Measurements from ENCODE around the gene VWC2.
"Not testable (repeated sequence)": the region's sequence is repeated elsewhere in the genome, so short reads cannot be mapped to it uniquely, and the experiment has no call there.

VWC2 gene

GRCh38 chr7:49851614-49851934, 78.1 kb downstream of the VWC2 start:
- DNase-seq (ENCODE audit: low read depth) = not testable (repeated sequence)

DNA sequence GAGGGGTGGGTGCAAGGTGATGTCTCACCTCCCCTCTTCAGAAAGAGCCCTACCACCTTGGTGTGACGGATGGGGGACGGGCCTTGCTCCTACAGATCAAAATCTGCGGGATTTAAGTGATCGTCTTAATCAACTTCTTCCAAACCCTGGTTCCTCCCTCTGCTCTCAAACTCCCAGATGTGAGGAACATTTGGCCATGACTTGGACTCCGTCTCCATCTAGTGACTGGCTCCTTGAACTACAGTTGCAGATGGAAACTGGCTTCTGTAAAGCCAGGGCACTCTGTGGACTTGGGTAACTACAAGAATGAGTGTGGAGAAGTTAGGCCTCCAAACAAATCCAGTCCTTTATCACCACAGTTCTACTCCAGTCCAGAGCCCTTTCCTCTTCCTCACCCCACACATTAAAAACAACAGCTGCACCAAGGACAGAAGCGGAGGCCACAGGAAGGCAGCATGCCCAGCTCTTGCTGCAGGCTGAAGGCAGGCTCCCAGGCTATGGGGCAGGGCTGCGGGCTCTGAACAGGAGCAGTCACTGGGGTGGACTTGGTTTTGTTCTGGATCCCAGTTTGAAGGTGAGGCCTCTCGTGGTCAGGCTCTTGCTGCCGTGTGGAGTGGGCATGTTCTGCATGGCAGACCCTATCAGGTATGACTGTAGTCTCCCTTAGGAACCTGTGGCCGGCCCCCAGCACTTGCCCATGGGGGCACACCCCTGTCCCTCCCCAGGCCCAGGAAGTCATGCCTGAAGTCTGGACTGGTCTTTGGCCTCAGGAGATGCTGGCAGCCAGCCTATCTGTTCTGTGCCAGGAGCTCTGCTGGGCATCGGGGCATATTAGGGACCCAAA, 79.4 kb downstream of the VWC2 start:
- peak; percentile 15 for DNase-seq (ENCODE audit: low read depth)

GRCh38 chr7:49855281-49855980, 82.0 kb downstream of the VWC2 start:
- no peak for DNase-seq (ENCODE audit: low read depth)

DNA sequence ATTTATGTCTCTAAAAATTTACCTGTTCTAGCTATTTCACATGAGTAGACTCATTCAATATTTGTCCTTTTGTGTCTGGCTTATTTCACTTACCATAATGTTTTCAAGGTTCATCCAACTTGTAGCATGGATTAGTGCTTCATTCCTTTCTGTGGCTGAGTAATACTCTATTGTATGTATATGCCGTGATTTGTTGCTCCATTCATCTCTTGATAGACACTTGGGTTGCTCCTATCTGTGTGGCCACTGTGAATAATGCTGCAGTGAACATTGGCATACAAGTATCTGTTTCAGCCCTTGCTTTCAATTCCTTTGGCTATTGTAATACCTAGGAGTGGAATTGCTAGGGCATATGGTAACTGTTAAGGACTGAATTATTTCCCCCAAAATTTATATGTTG, 86.9 kb downstream of the VWC2 start:
- no peak for DNase-seq (ENCODE audit: low read depth)

GRCh38 chr7:49866076-49866735, 92.8 kb downstream of the VWC2 start:
- DNase-seq (ENCODE audit: low read depth) = no peak

DNA sequence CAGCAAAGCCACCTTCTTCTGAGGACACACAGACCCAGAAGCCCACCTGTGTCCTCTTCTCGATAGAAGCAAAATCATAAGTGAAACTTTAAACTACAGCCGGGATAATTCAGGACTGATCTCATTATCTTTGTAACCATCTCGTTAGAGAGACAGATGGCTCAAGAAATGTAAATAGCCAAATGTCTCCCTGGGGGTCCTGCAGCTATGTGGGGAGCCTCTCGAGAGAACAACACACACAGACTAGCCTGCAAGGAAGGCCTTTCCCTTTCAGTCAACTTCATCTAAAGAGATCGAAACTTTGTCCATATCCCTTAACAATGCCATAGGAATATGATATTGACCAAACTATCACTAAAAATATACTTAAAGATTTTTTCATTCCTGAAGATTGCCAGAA, 93.5 kb downstream of the VWC2 start:
- DNase-seq (ENCODE audit: low read depth) = no peak

DNA sequence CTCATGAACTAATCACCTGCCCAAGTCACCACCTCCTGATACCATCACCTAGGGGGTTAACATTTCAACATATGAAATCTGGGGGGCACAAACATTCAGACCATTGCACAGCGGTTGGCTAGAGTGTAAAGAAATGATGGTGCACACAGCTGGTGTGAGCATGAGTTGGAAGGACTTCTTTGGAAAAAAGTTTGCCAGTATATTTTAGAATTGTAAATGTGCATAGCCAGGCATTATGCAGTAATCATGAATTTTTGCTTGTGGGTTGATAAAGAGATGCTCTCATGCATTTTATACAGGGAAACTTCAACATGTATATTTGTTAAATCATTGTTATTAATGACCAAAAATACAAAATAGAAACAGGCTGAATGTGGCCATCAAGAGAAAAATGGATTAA, 100.0 kb downstream of the VWC2 start:
- no peak for DNase-seq (ENCODE audit: low read depth)

DNA sequence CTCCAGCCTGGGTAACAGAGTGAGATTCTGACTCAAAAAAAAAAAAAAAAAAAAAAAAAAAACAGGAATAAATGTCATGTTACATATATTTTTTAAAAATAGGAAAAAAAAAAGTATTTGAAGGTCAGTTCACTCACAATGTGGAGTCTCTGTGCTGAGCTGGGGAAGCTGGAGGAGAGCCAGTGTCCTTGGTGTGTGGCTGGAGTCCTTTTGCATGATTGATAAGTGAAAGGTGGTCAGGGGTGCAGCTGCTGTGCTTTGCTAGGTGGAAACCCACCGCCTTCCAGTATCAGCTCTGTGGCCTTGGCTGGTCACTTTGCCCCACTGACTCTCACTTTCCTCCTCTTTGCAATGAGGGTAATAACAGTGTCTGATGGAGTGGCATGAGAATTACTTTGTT, 101.9 kb downstream of the VWC2 start:
- no peak for DNase-seq (ENCODE audit: low read depth)

GRCh38 chr7:49876202-49876601, 102.8 kb downstream of the VWC2 start:
- DNase-seq (ENCODE audit: low read depth) = no peak

- no peak for DNase-seq (ENCODE audit: low read depth)
Observed at GRCh38 chr7:49878089-49878488, 104.7 kb downstream of the VWC2 start.

- no peak for DNase-seq (ENCODE audit: low read depth)
Observed at GRCh38 chr7:49878627-49879026, 105.2 kb downstream of the VWC2 start.

DNA sequence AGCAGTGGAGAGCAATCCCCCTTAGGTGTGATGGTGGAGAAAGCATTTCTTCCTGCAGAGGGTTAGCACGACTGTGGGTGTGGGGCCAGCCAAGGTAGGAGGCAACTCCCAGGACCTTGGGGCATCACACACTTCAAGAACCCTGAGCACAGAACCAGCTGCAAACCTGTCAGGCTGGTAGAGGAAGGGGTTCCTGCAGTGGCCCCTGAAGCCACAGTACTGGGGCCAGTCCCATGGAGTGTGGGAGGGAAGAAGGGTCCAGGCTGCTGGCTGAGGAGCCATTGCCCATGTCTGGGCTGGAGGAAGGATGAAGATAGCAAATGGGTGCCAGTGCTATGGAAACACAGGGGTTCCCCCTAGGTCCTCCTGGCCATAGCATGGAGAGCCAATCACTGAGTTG, 110.5 kb downstream of the VWC2 start:
- DNase-seq (ENCODE audit: low read depth) = no peak

GRCh38 chr7:49885593-49886285, 112.3 kb downstream of the VWC2 start:
- no peak for DNase-seq (ENCODE audit: low read depth)

DNA sequence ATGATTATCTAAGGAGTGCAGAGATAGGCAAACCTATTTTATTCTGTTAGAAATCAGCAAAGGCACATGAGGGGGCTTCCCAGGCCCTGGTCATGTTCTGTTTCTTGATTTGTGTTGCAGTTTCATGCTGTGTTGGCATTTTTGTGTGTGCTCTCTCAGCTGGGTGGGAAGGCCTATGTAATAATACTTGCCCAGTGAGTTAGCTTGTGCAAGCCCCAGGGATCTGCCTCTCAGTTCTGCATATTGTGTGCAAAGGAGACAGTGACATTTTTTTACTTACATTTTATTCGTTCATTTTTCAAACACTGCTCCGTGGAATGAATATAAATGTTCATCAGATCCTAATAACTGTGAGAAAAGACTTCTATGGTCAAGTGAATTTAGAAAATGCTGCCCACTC, 119.0 kb downstream of the VWC2 start:
- DNase-seq (ENCODE audit: low read depth) = no peak

DNA sequence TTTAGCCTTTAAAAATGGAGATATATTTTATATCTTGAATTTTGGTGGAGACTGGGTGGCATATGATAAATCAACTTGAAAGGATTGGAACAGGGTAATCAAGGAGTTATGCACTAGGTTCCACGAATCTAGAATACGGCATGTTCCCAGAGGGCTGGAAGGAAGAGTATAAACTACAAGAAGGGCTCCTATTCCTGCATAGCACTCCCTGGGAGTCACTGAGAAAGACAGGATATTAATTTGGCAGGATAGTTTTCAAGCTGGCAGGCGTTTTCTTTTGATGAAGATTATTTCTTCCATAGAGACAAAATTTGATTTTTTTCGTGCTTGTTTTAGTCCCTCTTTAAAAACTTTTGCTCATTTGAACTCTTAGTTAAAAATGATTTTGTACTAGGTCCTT, 119.7 kb downstream of the VWC2 start:
- no peak for DNase-seq (ENCODE audit: low read depth)

- DNase-seq (ENCODE audit: low read depth) = no peak
Observed at GRCh38 chr7:49894543-49894942, 121.1 kb downstream of the VWC2 start.

GRCh38 chr7:49911909-49912308, 138.5 kb downstream of the VWC2 start:
- DNase-seq (ENCODE audit: low read depth) = no peak

GRCh38 chr7:49926720-49927119, 153.3 kb downstream of the VWC2 start:
- DNase-seq (ENCODE audit: low read depth) = no peak

GRCh38 chr7:49927631-49928030, 154.2 kb downstream of the VWC2 start:
- no peak for DNase-seq (ENCODE audit: low read depth)

DNA sequence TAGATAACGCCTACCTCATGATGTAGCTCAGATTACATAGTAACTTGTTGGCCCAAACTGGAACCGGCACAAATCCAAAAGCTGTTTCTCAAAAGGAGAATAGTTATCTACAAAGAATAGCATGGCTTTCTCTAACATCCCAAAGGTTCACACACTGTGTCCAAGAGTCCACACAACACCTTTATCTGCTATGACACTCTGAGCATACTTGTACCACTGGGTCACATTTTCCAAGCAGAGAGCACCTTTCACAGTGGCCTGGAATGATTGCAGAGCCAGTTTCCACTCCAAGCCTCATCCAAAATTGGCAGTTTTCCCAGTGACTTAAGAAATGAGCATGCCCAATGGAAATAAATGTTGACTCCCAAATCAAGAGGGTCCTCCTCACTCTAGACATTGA, 155.3 kb downstream of the VWC2 start:
- no peak for DNase-seq (ENCODE audit: low read depth)

- no peak for DNase-seq (ENCODE audit: low read depth)
Observed at GRCh38 chr7:49931627-49932026, 158.2 kb downstream of the VWC2 start.

DNA sequence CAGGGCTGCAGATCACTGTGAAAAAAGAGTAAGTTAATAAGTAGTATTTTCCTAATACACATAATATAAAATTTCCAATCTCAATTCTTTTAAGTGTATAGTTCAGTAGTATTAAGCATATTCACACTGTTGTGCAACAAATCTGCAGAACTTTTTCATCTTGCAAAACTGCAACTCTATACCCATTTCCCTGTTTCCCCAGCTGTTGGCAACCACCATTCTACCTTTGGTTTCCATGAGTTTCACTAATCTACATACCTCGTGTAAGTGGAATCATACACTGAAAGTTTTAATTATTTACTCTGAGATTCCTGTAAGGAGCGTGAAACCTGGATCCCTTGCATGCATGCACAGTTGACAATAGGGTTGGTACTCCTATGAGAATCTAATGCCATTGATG, 164.2 kb downstream of the VWC2 start:
- DNase-seq (ENCODE audit: low read depth) = no peak
